ENCODE results near the gene HPD. TPM values are rescaled to one million over a fixed set of nuclear protein-coding genes. Genes with fewer than 3 reads are reported as not detected.

The HPD gene
- total and polyA plus RNA-seq, 2 of the 4 experiments (the other 2 are of a cell fraction): 0.15 to 0.18 TPM

- TF ChIP-seq MXI1 (IDR thresholded peaks at IDR 0.05; ENCODE audit: borderline replicate concordance, low read depth, low read length) (no peak), RFX5 (IDR thresholded peaks at IDR 0.05; ENCODE audit: low read depth, low read length) (no peak)
Observed at GRCh38 chr12:121806546-121807423, 51.9 kb downstream of the HPD start (continued).

GRCh38 chr12:121806009-121806545 is 52.6 kb downstream of the HPD start:
- ChIA-PET POLR2A (ENCODE audit: unreplicated experiment) (interaction anchor here (0.5 to 0.6 kb wide), 2 partner anchors 115 to 449 kb away, joined by 3 to 7 read pairs; no protein-coding TSS in a partner anchor), CTCF (no interaction called here)
- Histone ChIP-seq H2AK9ac (replicated peaks; ENCODE audit: low read depth, low read length, poor library complexity) (peak overlapping the region; percentile 20), H3K9ac (ENCODE audit: low read depth, low read length) (peak overlapping the region; percentile 91), H3K27me3 (ENCODE audit: control insufficient read depth, insufficient read depth, low read length) (no peaks in the 10 kb centered on the region), H4K8ac (ENCODE audit: low read depth in 2 of 2, low read length in 2 of 2) (no peak overlapping the region), H2AFZ (replicated peaks; ENCODE audit: low read length, poor library complexity) (peak overlapping the region; percentile 29), H2BK20ac (ENCODE audit: low read depth, low read length) (no peak overlapping the region), H3K9me1 (ENCODE audit: insufficient read depth, low read length) (no peaks in the 10 kb centered on the region), H3K4ac (ENCODE audit: low read depth, low read length) (no peak overlapping the region), H3K14ac (replicated peaks; ENCODE audit: low read depth, low read length) (peak overlapping the region; percentile 8; the same call in 1 of the 2 replicates), H3K9me3 (ENCODE audit: control insufficient read depth, insufficient read depth, low read length) (no peaks in the 10 kb centered on the region), H3K56ac (ENCODE audit: extremely low read depth, insufficient read depth, low read length) (peak overlapping the region; percentile 20; the same call in 1 of the 2 replicates), H2AK5ac (ENCODE audit: low read depth, low read length) (peak overlapping the region; percentile 60; the same call in 1 of the 2 replicates), H4K20me1 (ENCODE audit: insufficient read depth, low read length) (peaks cover 32% of the 10 kb centered on the region), H3K23ac (ENCODE audit: low read depth, low read length) (peak overlapping the region; percentile 44; the same call in 1 of the 2 replicates), H2BK120ac (ENCODE audit: low read depth, low read length) (no peak overlapping the region), H3K27ac (ENCODE audit: insufficient read depth, low read length) (peak overlapping the region; percentile 19), H3K4me3 (ENCODE audit: insufficient read depth, low read depth, low read length) (peak overlapping the region; percentile 53), H3K79me1 (ENCODE audit: low read depth in 1 of 2, low read length in 2 of 2) (peaks cover 8 to 53% of the 10 kb centered on the region in 2 experiments; a peak in 3 of 4 replicates), H2BK15ac (ENCODE audit: low read depth, low read length) (no peak overlapping the region), H4K91ac (ENCODE audit: insufficient read depth, low read depth, low read length) (0 out of 2 replicates have a peak overlapping the region, but pooled peaks have one; percentile 0), H3K18ac (ENCODE audit: low read depth, low read length) (no peak overlapping the region), H2BK5ac (ENCODE audit: low read depth, low read length, poor library complexity, severe bottlenecking) (no peak overlapping the region), H3K36me3 (ENCODE audit: control insufficient read depth, insufficient read depth, low read length) (peaks cover 35% of the 10 kb centered on the region), H4K5ac (ENCODE audit: low read depth, low read length) (no peak overlapping the region), H3K4me2 (ENCODE audit: low read depth, low read length) (peak overlapping the region; percentile 91), H3K4me1 (ENCODE audit: control insufficient read depth, insufficient read depth, low read length) (peaks cover 15% of the 10 kb centered on the region)
- ATAC-seq (ENCODE audit: low read depth): no peak
- WGBS, 2 experiments (ENCODE audit: extremely low coverage in 2 of 2, insufficient read length in 1 of 2): 0% methylated on average over 3 of the region's 16 CpGs; no CpG with 5 or more reads in 1 of the 2 experiments
- in situ Hi-C loops (cut with MboI; ENCODE audit: low sequenced_read_pairs): no loop called here
- intact Hi-C loops (cut with micrococcal nuclease): no loop called here
- DNase-seq: no peak
- TF ChIP-seq POLR2A (IDR thresholded peaks at IDR 0.05; ENCODE audit: low read depth, low read length): no peak
- TF ChIP-seq RAD21 (IDR thresholded peaks at IDR 0.05; ENCODE audit: low read length): no peak
- TF ChIP-seq BHLHE40 (IDR thresholded peaks at IDR 0.05; ENCODE audit: low read depth, low read length): no peak
- peak; percentile 82; the same call in 1 of the 2 replicates for TF ChIP-seq MXI1 (IDR thresholded peaks at IDR 0.05; ENCODE audit: borderline replicate concordance, low read depth, low read length)
- BruUV-seq (replicated peaks): no TSS peak
- dilution Hi-C loops (cut with HindIII; ENCODE audit: low sequenced_read_pairs, unreplicated experiment): no loop called here
